SKM-1 (cell line): ENCODE results near the gene LRCH1.

Source experiments
- DNase-seq: peaks from one replicate; lab custom pipeline; 2025; ENCODE audit not compliant: unreplicated experiment; lab: John Stamatoyannopoulos, UW

Gene LRCH1

DNA sequence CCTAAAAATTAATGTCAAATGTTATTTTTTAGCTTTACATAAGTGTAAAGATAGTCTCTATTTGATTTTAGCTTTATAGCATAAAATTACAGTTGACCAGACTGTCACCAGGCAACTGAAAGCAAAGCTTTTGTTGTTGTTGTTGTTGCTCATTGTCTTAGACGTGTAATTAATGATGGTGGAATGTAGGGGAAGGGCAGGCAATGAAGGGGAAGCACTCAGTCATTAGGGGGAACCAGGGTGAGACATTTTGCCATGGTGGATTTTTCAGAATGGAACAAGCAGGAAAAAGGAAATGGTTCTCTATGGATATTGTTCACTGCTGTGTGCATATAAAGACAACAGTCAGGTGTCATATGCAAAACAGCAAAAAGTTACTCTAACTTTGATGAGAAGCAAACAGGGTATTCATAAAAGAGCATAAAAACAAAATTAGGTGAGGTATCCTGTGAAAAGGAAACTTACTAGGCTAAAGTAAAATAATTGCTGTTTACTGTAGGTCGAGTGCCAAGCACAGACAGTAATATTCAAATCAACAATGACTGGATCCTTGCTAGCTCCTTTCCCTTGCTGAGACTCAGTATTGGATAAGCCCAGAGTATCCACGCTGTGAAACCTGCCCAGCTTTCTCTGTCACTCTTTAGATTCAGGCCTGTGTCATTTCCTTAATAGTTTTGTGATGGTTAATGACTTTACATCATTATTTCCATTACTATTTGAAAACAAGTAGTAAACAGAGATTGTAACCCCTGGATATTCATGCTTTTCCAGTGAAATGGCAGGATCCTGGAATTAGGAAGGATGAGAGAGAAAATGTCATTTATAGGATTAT is 110.5 kb downstream of the LRCH1 start:
- DNase-seq, result no peak

GRCh38 chr13:46664195-46664594 is 111.2 kb downstream of the LRCH1 start:
- no peak for DNase-seq

GRCh38 chr13:46665248-46665632 is 112.3 kb downstream of the LRCH1 start:
- DNase-seq, result no peak

GRCh38 chr13:46665633-46666482 is 112.9 kb downstream of the LRCH1 start:
- DNase-seq, result no peak

- DNase-seq, result no peak
These were observed 113.9 kb downstream of the LRCH1 start for GRCh38 chr13:46666727-46667456.

GRCh38 chr13:46667687-46668281 is 114.8 kb downstream of the LRCH1 start:
- DNase-seq, result no peak

DNA sequence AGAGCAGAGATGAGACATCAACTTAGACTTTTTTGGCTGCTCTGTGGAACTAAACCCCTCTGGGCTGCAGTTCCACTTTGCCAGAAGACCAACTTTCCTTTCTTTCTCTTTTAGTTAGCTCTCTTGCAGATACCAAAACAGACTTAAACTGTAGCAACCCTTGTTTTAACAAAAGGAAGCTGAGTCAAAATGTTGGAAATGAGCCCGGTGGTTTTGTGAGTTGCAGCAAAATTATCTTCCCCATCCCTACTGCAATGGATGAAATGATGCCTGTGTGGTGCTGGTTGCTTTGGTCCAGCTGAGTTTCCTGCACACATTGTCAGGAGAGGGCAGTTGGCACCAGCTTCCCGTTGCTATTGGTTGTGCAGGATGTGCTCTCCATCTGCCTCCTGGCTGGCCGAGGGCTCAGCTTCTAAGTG is 115.3 kb downstream of the LRCH1 start:
- DNase-seq, result no peak

GRCh38 chr13:46668931-46669525 is 116.1 kb downstream of the LRCH1 start:
- DNase-seq, result no peak

- DNase-seq, result no peak
These were observed 119.5 kb downstream of the LRCH1 start for GRCh38 chr13:46672338-46673090.

DNA sequence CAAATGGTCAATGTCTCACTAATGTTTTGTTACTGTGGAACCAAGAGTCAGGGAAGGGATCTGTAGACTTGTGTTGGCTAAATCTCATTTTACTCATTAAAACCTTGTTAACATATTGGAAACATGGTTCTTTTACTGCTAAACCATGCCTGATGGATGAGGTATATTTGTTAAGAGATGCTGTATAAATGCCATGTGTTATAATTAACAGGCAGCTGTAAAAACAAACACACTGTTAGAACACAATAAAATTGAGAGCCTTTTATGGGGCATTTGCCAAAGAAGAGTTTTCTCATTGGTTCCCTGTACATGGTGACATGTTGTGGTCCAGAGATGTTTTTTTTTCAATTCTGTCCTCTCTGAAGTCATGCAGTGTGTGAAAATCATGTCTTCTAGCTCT is 122.0 kb downstream of the LRCH1 start:
- DNase-seq, result no peak

DNA sequence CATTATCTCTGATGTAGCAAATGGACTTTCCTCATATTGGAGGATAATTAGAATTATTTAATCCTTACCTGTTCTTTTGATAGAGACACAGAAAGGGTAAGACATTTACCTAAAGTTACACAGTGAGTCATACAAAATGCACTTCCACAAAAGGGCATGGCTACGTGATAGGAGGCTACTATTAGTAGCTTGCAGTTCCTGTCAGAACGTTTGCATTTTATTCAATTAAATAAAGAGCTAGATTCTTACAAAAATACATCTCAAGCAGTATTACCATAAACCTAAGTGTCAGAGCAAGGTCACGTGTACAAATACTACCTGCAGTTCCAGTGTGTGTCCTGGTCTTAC is 123.4 kb downstream of the LRCH1 start:
- no peak for DNase-seq

GRCh38 chr13:46679369-46680120 is 126.6 kb downstream of the LRCH1 start:
- DNase-seq, result no peak

DNA sequence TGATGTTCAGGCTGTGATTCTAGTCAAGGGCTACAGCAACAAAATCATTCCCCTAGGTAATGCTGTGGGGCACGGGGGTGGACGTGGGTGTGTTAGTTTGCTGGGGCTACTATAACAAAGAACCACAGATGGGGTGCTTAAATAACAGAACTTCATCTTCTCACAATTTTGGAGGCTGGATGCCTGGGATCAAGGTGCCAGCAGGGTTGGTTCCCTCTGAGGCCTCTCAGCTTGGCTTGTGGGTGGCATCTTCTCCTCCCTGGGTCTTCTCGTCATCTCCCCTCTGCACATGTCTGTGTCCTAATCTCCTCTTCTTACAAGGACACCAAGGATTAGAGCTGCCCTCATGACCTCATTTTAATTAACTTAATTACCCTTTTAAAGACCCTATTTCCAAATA is 129.0 kb downstream of the LRCH1 start:
- DNase-seq, result no peak

- DNase-seq, result no peak
These were observed 129.7 kb downstream of the LRCH1 start for GRCh38 chr13:46682707-46683106.

GRCh38 chr13:46683676-46684260 is 130.8 kb downstream of the LRCH1 start:
- DNase-seq, result no peak

DNA sequence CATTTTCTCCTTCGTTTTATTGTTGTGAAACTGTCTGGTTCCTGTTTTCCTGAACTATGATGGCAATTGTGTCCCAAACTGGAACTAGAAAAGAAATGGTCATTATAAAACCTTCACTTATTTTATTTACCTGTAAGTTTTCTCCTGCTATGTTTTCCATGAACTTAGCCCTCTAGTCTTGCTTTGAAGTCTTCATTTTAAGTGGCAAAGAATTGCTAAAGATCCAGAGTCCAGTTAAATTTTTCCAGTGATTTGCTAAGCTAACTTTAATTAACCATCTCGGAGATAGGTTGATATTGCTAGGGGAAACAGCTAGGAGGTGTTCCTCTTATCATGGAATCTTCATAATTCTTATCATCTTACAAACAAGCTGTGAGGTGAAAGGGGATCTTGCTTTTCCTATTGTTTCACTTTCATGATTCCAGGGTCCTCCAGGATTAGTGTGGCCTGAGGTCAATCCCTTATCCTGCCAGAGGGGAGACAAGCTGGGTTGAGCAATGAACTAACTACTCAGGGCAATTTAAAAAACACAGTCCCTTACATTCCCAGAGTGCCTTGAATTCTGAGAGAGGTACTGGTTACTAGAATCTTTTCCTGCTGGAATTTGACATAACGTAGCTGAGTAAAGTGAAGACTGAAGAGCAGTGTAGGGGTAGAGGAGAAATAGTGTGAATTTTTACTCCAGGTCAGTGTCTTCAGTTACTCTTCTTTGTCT is 131.5 kb downstream of the LRCH1 start:
- DNase-seq, result no peak

DNA sequence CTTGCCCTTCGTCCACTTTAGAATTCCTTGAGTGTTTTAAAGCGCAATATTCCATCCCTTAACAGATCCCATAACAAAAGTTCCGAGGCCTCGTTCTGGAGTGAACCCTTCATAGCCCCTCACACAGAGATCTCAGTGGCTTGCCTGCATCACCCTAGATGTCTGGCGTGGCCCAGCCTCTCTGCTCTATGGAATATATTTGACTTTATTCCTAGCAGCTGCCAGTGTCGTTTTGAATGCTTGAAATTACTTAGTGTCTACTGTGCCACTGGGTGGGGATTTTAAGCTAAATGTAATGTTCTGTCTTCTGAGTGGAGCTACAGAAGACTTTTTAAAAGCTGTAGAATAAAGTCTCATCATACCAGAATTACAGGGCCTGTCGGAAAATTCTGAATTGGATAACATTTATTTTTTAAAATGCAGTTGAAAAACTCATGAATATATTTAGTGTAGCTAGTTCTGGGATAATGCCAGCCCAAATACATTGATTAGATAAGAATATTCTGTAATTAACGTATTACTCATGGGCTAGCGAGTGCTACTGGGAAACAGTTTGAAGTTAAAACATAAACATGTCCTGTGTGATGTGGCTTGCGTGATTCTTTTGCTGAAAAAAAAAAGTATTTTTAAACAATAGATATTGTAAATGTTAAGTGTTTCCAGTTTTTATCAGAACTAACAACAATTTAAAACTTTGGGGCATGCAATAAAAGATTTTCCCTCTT is 132.2 kb downstream of the LRCH1 start:
- DNase-seq, result no peak

DNA sequence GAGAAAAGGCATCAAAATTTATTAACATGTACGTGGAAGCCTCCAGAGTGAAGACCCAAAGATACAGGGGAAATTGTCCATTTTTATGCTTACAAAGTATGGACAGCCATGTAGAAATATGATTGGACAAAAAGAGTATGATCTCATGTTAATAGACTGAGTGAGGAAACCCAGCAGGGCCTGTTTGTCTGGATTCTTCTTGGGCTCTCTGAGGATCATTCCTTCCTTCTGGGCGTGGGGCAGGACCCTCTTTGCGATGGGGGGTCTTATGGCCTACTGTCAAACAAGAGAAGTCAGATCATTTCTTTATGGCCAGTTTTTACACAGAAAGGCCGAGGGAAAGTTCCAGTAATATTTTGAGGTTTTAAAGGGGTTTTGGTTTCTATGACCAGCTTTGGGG is 133.2 kb downstream of the LRCH1 start:
- no peak for DNase-seq
